Prostate gland (tissue), 2 donors: ENCODE measurements around the gene DGKE. TPM values are rescaled to one million over a fixed set of nuclear protein-coding genes. Genes with fewer than 3 reads are reported as not detected.

Experiments
- DNase-seq: peaks from one replicate; pipeline ENCODE4 v3.0.0-alpha.2; 2019; ENCODE audit warnings: low spot score
- H3K27ac ChIP-seq, 2 donors: fragments of 200-600 bp; sonication (generic); 2 replicates each; pipeline ENCODE4 v1.5.1; 2017 to 2019
- H3K27me3 ChIP-seq: fragments of 200-600 bp; sonication (generic); replicated peaks from 2 replicates; pipeline ENCODE4 v1.5.1; 2019; ENCODE audit not compliant: insufficient read depth
- H3K36me3 ChIP-seq, 2 donors: fragments of 200-600 bp; sonication (generic); 1 replicate in 1 of 2; 2 replicates in 1 of 2; pipeline versions ENCODE4 v1.5.1 to v1.8.1; 2017 to 2019
- H3K4me1 ChIP-seq: fragments of 200-600 bp; sonication (generic); replicated peaks from 2 replicates; pipeline ENCODE4 v1.5.1; 2019
- H3K4me3 ChIP-seq, 2 donors: fragments of 200-600 bp; sonication (generic); 2 replicates each; pipeline ENCODE4 v1.5.1; 2017 to 2019
- H3K9me3 ChIP-seq: fragments of 200-600 bp; sonication (generic); 2 replicates; pipeline ENCODE4 v1.5.1; 2017
- CTCF ChIP-seq, 4 experiments: fragments of 200-600 bp in 2 of 4; fragments of 450-650 bp in 2 of 4; sonication (generic) in 2 of 4; IDR thresholded peaks; 1 replicate in 3 of 4; 2 replicates in 1 of 4; pipeline ENCODE4 v1.5.1; 2016 to 2019; ENCODE audit warnings: antibody characterized with exemption in 4 of 4, mild to moderate bottlenecking in 2 of 4, moderate library complexity in 2 of 4
- POLR2A ChIP-seq: fragments of 450-650 bp; IDR thresholded peaks from one replicate; pipeline ENCODE4 v1.6.1; 2016; ENCODE audit warnings: antibody characterized with exemption, mild to moderate bottlenecking
- POLR2AphosphoS5 ChIP-seq: sonication (generic); formaldehyde crosslinking; IDR thresholded peaks from one replicate; pipeline ENCODE4 v1.6.1; 2017; ENCODE audit warnings: antibody characterized with exemption
- WGBS: methylation state at CpG from one replicate; pipeline ENCODE4 v1.1.5; 2018; 5-methylcytosine and 5-hydroxymethylcytosine counted together
- intact Hi-C: fragments of 100-400 bp; cut with DNase I; formaldehyde crosslinking; loops from one replicate; pipeline ENCODE4 v1.14.2; 2022
- total RNA-seq, 2 donors: library from RNA; depleted of rRNA; stranded (reverse); fragments of >200 nt; gene quantifications; one replicate each; pipeline ENCODE4 v1.1.0, GENCODE V29; 2016

Gene DGKE
- total RNA-seq, 2 donors from 2014 or later: 7.7 to 13.3 TPM

GRCh38 chr17:56801459-56802178 lies 32.3 kb upstream of the DGKE start:
- DNase-seq: no peak
- H3K27ac ChIP-seq: peak overlapping the region in 1 of 2 donors; percentile 8
- intact Hi-C loops: no loop called here
- TF ChIP-seq POLR2A: no peak
- TF ChIP-seq CTCF (IDR thresholded peaks at IDR 0.05): no peak
- peak; percentile 31 for TF ChIP-seq POLR2AphosphoS5
- no peaks in the 10 kb centered on the region for H3K27me3 ChIP-seq
- no peaks in the 10 kb centered on the region for H3K9me3 ChIP-seq
- no peaks in the 10 kb centered on the region for H3K36me3 ChIP-seq
- WGBS: 65% methylated on average over 4 of the region's 4 CpGs
- H3K4me1 ChIP-seq: peaks cover 11% of the 10 kb centered on the region
- H3K4me3 ChIP-seq: no peak overlapping the region

- DNase-seq: no peak
- TF ChIP-seq POLR2A (no peak), POLR2AphosphoS5 (no peak), CTCF (IDR thresholded peaks at IDR 0.05) (no peak)
- Histone ChIP-seq H3K4me3 (no peak overlapping the region), H3K36me3 (no peaks in the 10 kb centered on the region), H3K4me1 (peaks cover 13% of the 10 kb centered on the region), H3K27ac (no peak overlapping the region), H3K9me3 (no peaks in the 10 kb centered on the region), H3K27me3 (no peaks in the 10 kb centered on the region)
- WGBS: 72% methylated on average over 1 of the region's 1 CpG
- intact Hi-C loops: no loop called here
Observed at GRCh38 chr17:56803071-56803470, 30.9 kb upstream of the DGKE start.

GRCh38 chr17:56804454-56804853 lies 29.5 kb upstream of the DGKE start:
- DNase-seq: peak; percentile 36
- Histone ChIP-seq H3K27me3 (no peaks in the 10 kb centered on the region), H3K36me3 (no peaks in the 10 kb centered on the region), H3K4me3 (no peak overlapping the region), H3K4me1 (peaks cover 23% of the 10 kb centered on the region), H3K27ac (peak overlapping the region in 1 of 2 donors; percentile 7), H3K9me3 (no peaks in the 10 kb centered on the region)
- TF ChIP-seq POLR2A (no peak), CTCF (IDR thresholded peaks at IDR 0.05) (no peak), POLR2AphosphoS5 (peak; percentile 53)
- intact Hi-C loops: no loop called here
- 18% methylated on average over 3 of the region's 3 CpGs for WGBS

GRCh38 chr17:56806949-56807348 lies 27.0 kb upstream of the DGKE start:
- TF ChIP-seq CTCF (IDR thresholded peaks at IDR 0.05) (no peak), POLR2A (no peak), POLR2AphosphoS5 (no peak)
- H3K4me1 ChIP-seq: peaks cover 23% of the 10 kb centered on the region
- WGBS: 77% methylated on average over 4 of the region's 4 CpGs
- no peaks in the 10 kb centered on the region for H3K27me3 ChIP-seq
- intact Hi-C loops: no loop called here
- peak overlapping the region in 1 of 2 donors; percentile 74 for H3K27ac ChIP-seq
- no peak overlapping the region for H3K4me3 ChIP-seq
- H3K36me3 ChIP-seq: no peaks in the 10 kb centered on the region
- no peaks in the 10 kb centered on the region for H3K9me3 ChIP-seq
- no peak for DNase-seq

- peaks cover 23% of the 10 kb centered on the region for H3K4me1 ChIP-seq
- no peak for DNase-seq
- no peak overlapping the region for H3K4me3 ChIP-seq
- no peaks in the 10 kb centered on the region for H3K9me3 ChIP-seq
- TF ChIP-seq POLR2A (no peak), POLR2AphosphoS5 (no peak), CTCF (IDR thresholded peaks at IDR 0.05) (no peak)
- H3K27me3 ChIP-seq: no peaks in the 10 kb centered on the region
- intact Hi-C loops: no loop called here
- no peaks in the 10 kb centered on the region for H3K36me3 ChIP-seq
- WGBS: 99% methylated on average over 3 of the region's 3 CpGs
- H3K27ac ChIP-seq: peak overlapping the region; percentile 72 to 74
Observed at GRCh38 chr17:56807723-56808122, 26.2 kb upstream of the DGKE start.
